ENCODE data around the gene AKAP5. TPM values are rescaled to one million over a fixed set of nuclear protein-coding genes. Genes with fewer than 3 reads are reported as not detected.
"Not testable (repeated sequence)": the region's sequence is repeated elsewhere in the genome, so short reads cannot be mapped to it uniquely, and the experiment has no call there.

The AKAP5 gene
- total RNA-seq, 1 donor from 2014 or later = 0.19 TPM

- Histone ChIP-seq H3K4me3 (no peak overlapping the region), H3K4me1 (peaks cover 90% of the 10 kb centered on the region), H3K9me3 (replicated peaks) (no peaks in the 10 kb centered on the region), H3K27me3 (ENCODE audit: low read depth) (no peaks in the 10 kb centered on the region), H3K36me3 (no peaks in the 10 kb centered on the region), H3K27ac (replicated peaks) (peak overlapping the region; percentile 43)
- no peak for DNase-seq
- intact Hi-C loops (cut with micrococcal nuclease) = no loop called here
- TF ChIP-seq CTCF (IDR thresholded peaks at IDR 0.05; ENCODE audit: borderline replicate concordance) = peak; percentile 95
Observed at GRCh38 chr14:64510825-64511671, 45.7 kb downstream of the AKAP5 start.

- no peaks in the 10 kb centered on the region for H3K27me3 ChIP-seq (ENCODE audit: low read depth)
- no peak for TF ChIP-seq CTCF (IDR thresholded peaks at IDR 0.05; ENCODE audit: borderline replicate concordance)
- H3K4me3 ChIP-seq = no peak overlapping the region
- DNase-seq = no peak
- peaks cover 83% of the 10 kb centered on the region for H3K4me1 ChIP-seq
- intact Hi-C loops (cut with micrococcal nuclease) = no loop called here
- H3K27ac ChIP-seq (replicated peaks) = no peak overlapping the region
- H3K9me3 ChIP-seq (replicated peaks) = no peaks in the 10 kb centered on the region
- no peaks in the 10 kb centered on the region for H3K36me3 ChIP-seq
Observed at GRCh38 chr14:64513271-64513670, 48.0 kb downstream of the AKAP5 start.

DNA sequence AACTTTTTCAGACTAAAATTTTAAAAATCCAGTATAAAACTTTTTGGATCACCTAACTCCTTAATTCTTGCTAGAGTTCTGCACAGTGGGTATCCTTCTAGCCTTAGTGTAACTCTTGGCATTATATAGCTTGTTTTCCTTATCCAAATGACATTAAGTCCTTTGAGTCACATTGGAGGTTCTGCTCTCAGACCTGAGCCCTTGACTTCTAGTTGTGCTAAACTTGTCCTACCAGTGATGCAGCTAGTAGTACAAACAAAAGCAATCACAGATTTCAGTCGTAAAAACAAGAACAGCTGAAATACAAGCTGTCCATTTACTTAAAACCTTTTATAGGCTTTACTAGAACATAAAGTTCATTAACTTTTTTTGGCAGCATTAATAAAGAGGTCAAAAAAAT lies 49.8 kb downstream of the AKAP5 start:
- no peak for DNase-seq
- Histone ChIP-seq H3K4me3 (no peak overlapping the region), H3K27me3 (ENCODE audit: low read depth) (no peaks in the 10 kb centered on the region), H3K9me3 (replicated peaks) (no peaks in the 10 kb centered on the region), H3K36me3 (no peaks in the 10 kb centered on the region), H3K4me1 (peaks cover 72% of the 10 kb centered on the region), H3K27ac (replicated peaks) (peak overlapping the region; percentile 12)
- intact Hi-C loops (cut with micrococcal nuclease) = no loop called here
- no peak for TF ChIP-seq CTCF (IDR thresholded peaks at IDR 0.05; ENCODE audit: borderline replicate concordance)

GRCh38 chr14:64516969-64517368 lies 51.7 kb downstream of the AKAP5 start:
- DNase-seq = no peak
- intact Hi-C loops (cut with micrococcal nuclease) = no loop called here
- H3K36me3 ChIP-seq = peaks cover 7% of the 10 kb centered on the region
- H3K4me1 ChIP-seq = peaks cover 66% of the 10 kb centered on the region
- no peaks in the 10 kb centered on the region for H3K27me3 ChIP-seq (ENCODE audit: low read depth)
- no peak overlapping the region for H3K27ac ChIP-seq (replicated peaks)
- H3K9me3 ChIP-seq (replicated peaks) = no peaks in the 10 kb centered on the region
- no peak overlapping the region for H3K4me3 ChIP-seq
- no peak for TF ChIP-seq CTCF (IDR thresholded peaks at IDR 0.05; ENCODE audit: borderline replicate concordance)

GRCh38 chr14:64517667-64518066 lies 52.4 kb downstream of the AKAP5 start:
- H3K9me3 ChIP-seq (replicated peaks); intact Hi-C loops (cut with micrococcal nuclease); DNase-seq; H3K27ac ChIP-seq (replicated peaks); H3K4me3 ChIP-seq; H3K27me3 ChIP-seq (ENCODE audit: low read depth): not testable (repeated sequence)
- H3K4me1 ChIP-seq = peaks cover 64% of the 10 kb centered on the region
- H3K36me3 ChIP-seq = peaks cover 14% of the 10 kb centered on the region

GRCh38 chr14:64518229-64518628 lies 52.9 kb downstream of the AKAP5 start:
- intact Hi-C loops (cut with micrococcal nuclease) = no loop called here
- TF ChIP-seq CTCF (IDR thresholded peaks at IDR 0.05; ENCODE audit: borderline replicate concordance) = no peak
- H3K4me3 ChIP-seq = no peak overlapping the region
- no peak for DNase-seq
- no peak overlapping the region for H3K27ac ChIP-seq (replicated peaks)
- no peaks in the 10 kb centered on the region for H3K9me3 ChIP-seq (replicated peaks)
- peaks cover 19% of the 10 kb centered on the region for H3K36me3 ChIP-seq
- peaks cover 58% of the 10 kb centered on the region for H3K4me1 ChIP-seq
- H3K27me3 ChIP-seq (ENCODE audit: low read depth) = no peaks in the 10 kb centered on the region
